Cardiac muscle cell (in vitro differentiated cells and primary cell): ENCODE measurements around the gene DLG2. TPM values are rescaled to one million over a fixed set of nuclear protein-coding genes. Genes with fewer than 3 reads are reported as not detected.

Experiments used
- DNase-seq, 2 donors: peaks; one replicate each; pipeline versions ENCODE4 v3.0.0 to v3.0.0-alpha.2; 2010 to 2017; ENCODE audit warnings: low read depth in 1 of 2, low spot score in 1 of 2
- H3K27ac ChIP-seq: fragments of 200-600 bp; sonication (generic); 2 replicates; pipeline ENCODE4 v1.5.1; 2016
- H3K27me3 ChIP-seq: fragments of 200-600 bp; sonication (generic); 2 replicates; pipeline ENCODE4 v1.6.0; 2016; ENCODE audit warnings: control low read depth
- H3K36me3 ChIP-seq: fragments of 200-600 bp; sonication (generic); 2 replicates; pipeline ENCODE4 v1.5.1; 2016; ENCODE audit warnings: control low read depth
- H3K4me1 ChIP-seq: fragments of 200-600 bp; sonication (generic); 2 replicates; pipeline ENCODE4 v1.8.1; 2017; ENCODE audit warnings: low read depth, mild to moderate bottlenecking, mixed run types
- H3K4me3 ChIP-seq: fragments of 200-600 bp; sonication (generic); 2 replicates; pipeline ENCODE4 v1.5.1; 2016; ENCODE audit warnings: mild to moderate bottlenecking
- H3K9me3 ChIP-seq: fragments of 200-600 bp; sonication (generic); 2 replicates; pipeline ENCODE4 v1.5.1; 2017; ENCODE audit warnings: low read depth, mild to moderate bottlenecking, control low read depth
- polyA plus RNA-seq: library from polyadenylated mRNA; unstranded; fragments of >200 nt; fragmentation: Nextera tagmentation; extraction: Ambion mirVana; gene quantifications from 2 replicates; pipeline ENCODE4 v1.2.1, GENCODE V29; 2016
- total RNA-seq: library from RNA; depleted of rRNA; stranded (reverse); fragments of >200 nt; gene quantifications from 2 replicates; pipeline ENCODE4 v1.2.3, GENCODE V29; 2016
- TF ChIP-seq, protein P1 (sequence below): IDR thresholded peaks from 2 replicates; pipeline ENCODE4 v1.5.1; 2012; ENCODE audit warnings: low read depth, mild to moderate bottlenecking, low read length

The DLG2 gene
- total and polyA plus RNA-seq, 2 experiments from 2014 or later: 3.5 to 15.9 TPM

DNA sequence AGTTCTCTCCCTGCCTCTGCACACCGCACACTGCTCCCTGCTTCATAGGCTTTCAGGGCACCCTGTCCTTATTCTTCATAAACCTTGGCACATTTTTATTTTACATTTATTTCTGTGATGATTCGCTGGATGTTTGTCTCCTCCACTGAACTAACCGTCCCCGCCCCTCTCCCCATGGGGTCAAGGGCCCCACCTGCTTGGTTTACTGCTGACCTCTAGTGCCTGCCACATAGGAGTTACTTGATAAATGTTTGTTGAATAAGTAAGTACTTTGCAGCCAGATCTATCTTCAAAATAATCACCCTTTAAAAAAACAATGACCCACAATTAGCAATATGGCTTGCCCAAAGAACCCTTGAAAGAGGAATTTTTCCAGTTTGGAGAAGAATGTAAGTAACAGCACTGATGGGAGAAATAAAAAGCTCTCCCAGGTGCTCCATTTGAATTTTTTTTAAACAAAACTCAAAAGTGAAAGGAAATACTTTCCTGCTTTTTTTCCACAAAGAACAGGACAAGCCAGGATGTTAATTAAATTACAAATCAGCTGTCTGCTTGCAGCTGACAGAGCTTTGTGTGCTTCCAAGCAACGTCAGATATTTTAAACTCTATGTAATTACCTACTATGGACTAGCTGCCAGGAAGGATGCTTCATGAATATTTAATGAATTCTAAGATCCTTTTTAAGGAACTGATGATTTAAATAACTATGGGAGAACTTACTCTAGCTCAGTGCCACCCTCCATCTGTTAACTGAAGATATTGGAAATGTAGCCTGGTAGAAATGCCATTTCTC lies 1083.6 kb downstream of the DLG2 start:
- Histone ChIP-seq H3K27ac (no peak overlapping the region), H3K27me3 (no peaks in the 10 kb centered on the region), H3K4me1 (no peaks in the 10 kb centered on the region), H3K4me3 (no peak overlapping the region), H3K36me3 (no peaks in the 10 kb centered on the region), H3K9me3 (no peaks in the 10 kb centered on the region)
- no peak for DNase-seq
- TF ChIP-seq, protein P1, sequence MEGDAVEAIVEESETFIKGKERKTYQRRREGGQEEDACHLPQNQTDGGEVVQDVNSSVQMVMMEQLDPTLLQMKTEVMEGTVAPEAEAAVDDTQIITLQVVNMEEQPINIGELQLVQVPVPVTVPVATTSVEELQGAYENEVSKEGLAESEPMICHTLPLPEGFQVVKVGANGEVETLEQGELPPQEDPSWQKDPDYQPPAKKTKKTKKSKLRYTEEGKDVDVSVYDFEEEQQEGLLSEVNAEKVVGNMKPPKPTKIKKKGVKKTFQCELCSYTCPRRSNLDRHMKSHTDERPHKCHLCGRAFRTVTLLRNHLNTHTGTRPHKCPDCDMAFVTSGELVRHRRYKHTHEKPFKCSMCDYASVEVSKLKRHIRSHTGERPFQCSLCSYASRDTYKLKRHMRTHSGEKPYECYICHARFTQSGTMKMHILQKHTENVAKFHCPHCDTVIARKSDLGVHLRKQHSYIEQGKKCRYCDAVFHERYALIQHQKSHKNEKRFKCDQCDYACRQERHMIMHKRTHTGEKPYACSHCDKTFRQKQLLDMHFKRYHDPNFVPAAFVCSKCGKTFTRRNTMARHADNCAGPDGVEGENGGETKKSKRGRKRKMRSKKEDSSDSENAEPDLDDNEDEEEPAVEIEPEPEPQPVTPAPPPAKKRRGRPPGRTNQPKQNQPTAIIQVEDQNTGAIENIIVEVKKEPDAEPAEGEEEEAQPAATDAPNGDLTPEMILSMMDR: no peak

GRCh38 chr11:84541731-84542340 lies 1085.3 kb downstream of the DLG2 start:
- no peaks in the 10 kb centered on the region for H3K27me3 ChIP-seq
- no peaks in the 10 kb centered on the region for H3K36me3 ChIP-seq
- no peaks in the 10 kb centered on the region for H3K4me1 ChIP-seq
- peak in 1 of 2 donors; percentile 24 for DNase-seq
- H3K9me3 ChIP-seq: no peaks in the 10 kb centered on the region
- H3K27ac ChIP-seq: no peak overlapping the region
- H3K4me3 ChIP-seq: no peak overlapping the region
- TF ChIP-seq, protein P1: no peak

- Histone ChIP-seq H3K36me3 (no peaks in the 10 kb centered on the region), H3K4me3 (no peak overlapping the region), H3K9me3 (no peaks in the 10 kb centered on the region), H3K4me1 (no peaks in the 10 kb centered on the region), H3K27me3 (no peaks in the 10 kb centered on the region), H3K27ac (no peak overlapping the region)
- TF ChIP-seq, protein P1: no peak
- DNase-seq: no peak
Measured at GRCh38 chr11:84536456-84536855, 1090.7 kb downstream of the DLG2 start.

GRCh38 chr11:84532364-84532763 lies 1094.8 kb downstream of the DLG2 start:
- TF ChIP-seq, protein P1: no peak
- H3K4me1 ChIP-seq: no peaks in the 10 kb centered on the region
- H3K4me3 ChIP-seq: no peak overlapping the region
- H3K9me3 ChIP-seq: no peaks in the 10 kb centered on the region
- no peak for DNase-seq
- H3K36me3 ChIP-seq: no peaks in the 10 kb centered on the region
- no peaks in the 10 kb centered on the region for H3K27me3 ChIP-seq
- H3K27ac ChIP-seq: no peak overlapping the region

- no peaks in the 10 kb centered on the region for H3K4me1 ChIP-seq
- TF ChIP-seq, protein P1: no peak
- H3K4me3 ChIP-seq: no peak overlapping the region
- H3K9me3 ChIP-seq: no peaks in the 10 kb centered on the region
- no peaks in the 10 kb centered on the region for H3K36me3 ChIP-seq
- H3K27me3 ChIP-seq: no peaks in the 10 kb centered on the region
- H3K27ac ChIP-seq: no peak overlapping the region
- no peak for DNase-seq
Measured at GRCh38 chr11:84526250-84526649, 1100.9 kb downstream of the DLG2 start.
